ENCODE data around the gene CDCA7. TPM values are rescaled to one million over a fixed set of nuclear protein-coding genes. Genes with fewer than 3 reads are reported as not detected.

CDCA7 gene
- polyA plus RNA-seq, 1 experiment, result 13.9 TPM

- no peak for DNase-seq (ENCODE audit: low read depth, low spot score)
- H3K27me3 ChIP-seq (ENCODE audit: control insufficient read depth, insufficient read depth, low read length), result peaks cover 7% of the 10 kb centered on the region
- no peaks in the 10 kb centered on the region for H3K9me3 ChIP-seq (ENCODE audit: control insufficient read depth, insufficient read depth, low read length)
- POLR2A ChIA-PET, result no interaction called here
- no peak for TF ChIP-seq CTCF (IDR thresholded peaks at IDR 0.05; ENCODE audit: low read depth, low read length)
- no peak overlapping the region for H3K27ac ChIP-seq (ENCODE audit: low read depth, low read length)
- no peak overlapping the region for H3K4me3 ChIP-seq (ENCODE audit: low read depth, low read length)
- CTCF ChIA-PET, result no interaction called here
These were observed 1.1 kb upstream of the CDCA7 start for GRCh38 chr2:173353556-173353955.

- H3K27ac ChIP-seq (ENCODE audit: low read depth, low read length), result peak overlapping the region; percentile 84
- DNase-seq (ENCODE audit: low read depth, low spot score), result no peak
- H3K9me3 ChIP-seq (ENCODE audit: control insufficient read depth, insufficient read depth, low read length), result no peaks in the 10 kb centered on the region
- ChIA-PET CTCF (no interaction called here), POLR2A (no interaction called here)
- H3K27me3 ChIP-seq (ENCODE audit: control insufficient read depth, insufficient read depth, low read length), result peaks cover 7% of the 10 kb centered on the region
- no peak for TF ChIP-seq CTCF (IDR thresholded peaks at IDR 0.05; ENCODE audit: low read depth, low read length)
- H3K4me3 ChIP-seq (ENCODE audit: low read depth, low read length), result peak overlapping the region; percentile 84
These were observed 545 bp upstream of the CDCA7 start for GRCh38 chr2:173354073-173354581.

GRCh38 chr2:173355132-173355865 lies 627 bp downstream of the CDCA7 start:
- peaks cover 4% of the 10 kb centered on the region for H3K27me3 ChIP-seq (ENCODE audit: control insufficient read depth, insufficient read depth, low read length)
- no peaks in the 10 kb centered on the region for H3K9me3 ChIP-seq (ENCODE audit: control insufficient read depth, insufficient read depth, low read length)
- DNase-seq (ENCODE audit: low read depth, low spot score), result peak; percentile 24
- POLR2A ChIA-PET, result no interaction called here
- H3K27ac ChIP-seq (ENCODE audit: low read depth, low read length), result peak overlapping the region; percentile 42
- H3K4me3 ChIP-seq (ENCODE audit: low read depth, low read length), result peak overlapping the region; percentile 84
- CTCF ChIA-PET, result no interaction called here
- no peak for TF ChIP-seq CTCF (IDR thresholded peaks at IDR 0.05; ENCODE audit: low read depth, low read length)

GRCh38 chr2:173355866-173356508 lies 1.3 kb downstream of the CDCA7 start:
- Histone ChIP-seq H3K4me3 (ENCODE audit: low read depth, low read length) (peak overlapping the region; percentile 84), H3K27me3 (ENCODE audit: control insufficient read depth, insufficient read depth, low read length) (peaks cover 4% of the 10 kb centered on the region), H3K9me3 (ENCODE audit: control insufficient read depth, insufficient read depth, low read length) (no peaks in the 10 kb centered on the region), H3K27ac (ENCODE audit: low read depth, low read length) (no peak overlapping the region)
- TF ChIP-seq CTCF (IDR thresholded peaks at IDR 0.05; ENCODE audit: low read depth, low read length), result no peak
- no peak for DNase-seq (ENCODE audit: low read depth, low spot score)
- ChIA-PET CTCF (no interaction called here), POLR2A (no interaction called here)

GRCh38 chr2:173357346-173357745 lies 2.7 kb downstream of the CDCA7 start:
- peaks cover 4% of the 10 kb centered on the region for H3K27me3 ChIP-seq (ENCODE audit: control insufficient read depth, insufficient read depth, low read length)
- H3K27ac ChIP-seq (ENCODE audit: low read depth, low read length), result no peak overlapping the region
- H3K9me3 ChIP-seq (ENCODE audit: control insufficient read depth, insufficient read depth, low read length), result no peaks in the 10 kb centered on the region
- no peak for TF ChIP-seq CTCF (IDR thresholded peaks at IDR 0.05; ENCODE audit: low read depth, low read length)
- CTCF ChIA-PET, result no interaction called here
- H3K4me3 ChIP-seq (ENCODE audit: low read depth, low read length), result no peak overlapping the region
- POLR2A ChIA-PET, result no interaction called here
- no peak for DNase-seq (ENCODE audit: low read depth, low spot score)
